ENCODE data around the gene AMPH.

GRCh38 chr7:38512704-38513103, 118.5 kb downstream of the AMPH start:
- TF ChIP-seq POLR2AphosphoS5 (IDR thresholded peaks at IDR 0.05; ENCODE audit: borderline replicate concordance, low read depth, low read length) (no peak), EZH2 (IDR thresholded peaks at IDR 0.05) (no peak)

Measured in SK-N-MC (cell line).